ENCODE data around the gene PSMD1.

Gene PSMD1

GRCh38 chr2:231047274-231047922 is 9.3 kb upstream of the PSMD1 start:
- H3K4me3 ChIP-seq (ENCODE audit: low read depth, low read length) = no peak overlapping the region
- no peak for TF ChIP-seq POLR2A (IDR thresholded peaks at IDR 0.05; ENCODE audit: extremely low read depth, insufficient read length)
- TF ChIP-seq CTCF (IDR thresholded peaks at IDR 0.05; ENCODE audit: low read depth, low read length) = no peak
- no peak for TF ChIP-seq MYC (IDR thresholded peaks at IDR 0.05; ENCODE audit: low read depth, low read length)
- no peak for TF ChIP-seq MAX (IDR thresholded peaks at IDR 0.05; ENCODE audit: low read depth, low read length)
- no peak for DNase-seq (ENCODE audit: low read depth)

GRCh38 chr2:231047923-231048915 is 8.4 kb upstream of the PSMD1 start:
- no peak for TF ChIP-seq MAX (IDR thresholded peaks at IDR 0.05; ENCODE audit: low read depth, low read length)
- no peak for TF ChIP-seq CTCF (IDR thresholded peaks at IDR 0.05; ENCODE audit: low read depth, low read length)
- TF ChIP-seq MYC (IDR thresholded peaks at IDR 0.05; ENCODE audit: low read depth, low read length) = no peak
- no peak for TF ChIP-seq POLR2A (IDR thresholded peaks at IDR 0.05; ENCODE audit: extremely low read depth, insufficient read length)
- H3K4me3 ChIP-seq (ENCODE audit: low read depth, low read length) = no peak overlapping the region
- no peak for DNase-seq (ENCODE audit: low read depth)

- H3K4me3 ChIP-seq (ENCODE audit: low read depth, low read length) = no peak overlapping the region
- no peak for DNase-seq (ENCODE audit: low read depth)
- TF ChIP-seq POLR2A (IDR thresholded peaks at IDR 0.05; ENCODE audit: extremely low read depth, insufficient read length) (no peak), MYC (IDR thresholded peaks at IDR 0.05; ENCODE audit: low read depth, low read length) (no peak), CTCF (IDR thresholded peaks at IDR 0.05; ENCODE audit: low read depth, low read length) (no peak), MAX (IDR thresholded peaks at IDR 0.05; ENCODE audit: low read depth, low read length) (no peak)
Measured at GRCh38 chr2:231049286-231050017, 7.2 kb upstream of the PSMD1 start.

GRCh38 chr2:231050018-231050901 is 6.4 kb upstream of the PSMD1 start:
- no peak for DNase-seq (ENCODE audit: low read depth)
- H3K4me3 ChIP-seq (ENCODE audit: low read depth, low read length) = no peak overlapping the region
- TF ChIP-seq CTCF (IDR thresholded peaks at IDR 0.05; ENCODE audit: low read depth, low read length) (no peak), MYC (IDR thresholded peaks at IDR 0.05; ENCODE audit: low read depth, low read length) (no peak), POLR2A (IDR thresholded peaks at IDR 0.05; ENCODE audit: extremely low read depth, insufficient read length) (no peak), MAX (IDR thresholded peaks at IDR 0.05; ENCODE audit: low read depth, low read length) (no peak)

GRCh38 chr2:231051116-231051515 is 5.6 kb upstream of the PSMD1 start:
- DNase-seq (ENCODE audit: low read depth) = no peak
- TF ChIP-seq CTCF (IDR thresholded peaks at IDR 0.05; ENCODE audit: low read depth, low read length) (no peak), MAX (IDR thresholded peaks at IDR 0.05; ENCODE audit: low read depth, low read length) (no peak), POLR2A (IDR thresholded peaks at IDR 0.05; ENCODE audit: extremely low read depth, insufficient read length) (no peak), MYC (IDR thresholded peaks at IDR 0.05; ENCODE audit: low read depth, low read length) (no peak)
- H3K4me3 ChIP-seq (ENCODE audit: low read depth, low read length) = no peak overlapping the region

Measured in NB4 (cell line).